Activated B cell treated with CpG ODN at 0.5 μM for 24 hours (primary cell): ENCODE measurements around the gene CT45A8. TPM values are rescaled to one million over a fixed set of nuclear protein-coding genes. Genes with fewer than 3 reads are reported as not detected.
"Not testable (repeated sequence)": the region's sequence is repeated elsewhere in the genome, so short reads cannot be mapped to it uniquely, and the experiment has no call there.

Experiments
- ATAC-seq: fragments of 200-7000 bp; cut with Tn5 transposase; one replicate; pipeline ENCODE4 v1.10.0; 2021; ENCODE audit warnings: low read depth, mild to moderate bottlenecking, moderate library complexity
- CTCF ChIA-PET: fragments of 350-600 bp; sonication (Branson Sonifier 250); formaldehyde crosslinking; loops from one replicate; lab custom pipeline; 2021; ENCODE audit warnings: antibody characterized with exemption; lab: Charles Lee
- POLR2A ChIA-PET: fragments of 350-600 bp; sonication (Branson Sonifier 250); formaldehyde crosslinking; loops from one replicate; lab custom pipeline; 2021; ENCODE audit warnings: antibody characterized with exemption; lab: Charles Lee
- DNase-seq: peaks from one replicate; pipeline ENCODE4 v3.0.0; 2022
- H3K27ac Mint-ChIP-seq: one replicate; pipeline ENCODE4 v1.8.0; 2020; ENCODE audit warnings: mixed read lengths
- H3K27me3 Mint-ChIP-seq: one replicate; pipeline ENCODE4 v1.8.0; 2021; ENCODE audit warnings: mixed read lengths
- H3K36me3 Mint-ChIP-seq: one replicate; pipeline ENCODE4 v1.8.0; 2021; ENCODE audit warnings: low read depth, mixed read lengths
- H3K4me1 Mint-ChIP-seq: one replicate; pipeline ENCODE4 v1.8.0; 2021; ENCODE audit warnings: mixed read lengths
- H3K4me3 Mint-ChIP-seq: one replicate; pipeline ENCODE4 v1.8.0; 2020; ENCODE audit warnings: mild to moderate bottlenecking, mixed read lengths
- H3K9me3 Mint-ChIP-seq: one replicate; pipeline ENCODE4 v1.8.0; 2020; ENCODE audit warnings: mixed read lengths
- intact Hi-C: fragments of 100-400 bp; cut with micrococcal nuclease; formaldehyde crosslinking; loops from one replicate; pipeline ENCODE4 v1.15.1; 2024
- total RNA-seq: library from RNA; stranded (reverse); gene quantifications from 2 replicates; pipeline ENCODE4 v1.2.3, GENCODE V29; 2022

Gene CT45A8
- total RNA-seq, 1 donor from 2014 or later, result not detected

GRCh38 chrX:135819912-135820311, 34.4 kb downstream of the CT45A8 start, which contains the start of gene CT45A2:
Gene CT45A2, minus strand, starts transcription at chrX:135820012. Its CDS starts 3,747 bp downstream, at chrX:135816265.
- CTCF ChIA-PET, H3K27me3 Mint-ChIP-seq, H3K36me3 Mint-ChIP-seq, DNase-seq, ATAC-seq, H3K4me1 Mint-ChIP-seq, POLR2A ChIA-PET, H3K4me3 Mint-ChIP-seq, H3K27ac Mint-ChIP-seq, H3K9me3 Mint-ChIP-seq, intact Hi-C loops: not testable (repeated sequence)

DNA sequence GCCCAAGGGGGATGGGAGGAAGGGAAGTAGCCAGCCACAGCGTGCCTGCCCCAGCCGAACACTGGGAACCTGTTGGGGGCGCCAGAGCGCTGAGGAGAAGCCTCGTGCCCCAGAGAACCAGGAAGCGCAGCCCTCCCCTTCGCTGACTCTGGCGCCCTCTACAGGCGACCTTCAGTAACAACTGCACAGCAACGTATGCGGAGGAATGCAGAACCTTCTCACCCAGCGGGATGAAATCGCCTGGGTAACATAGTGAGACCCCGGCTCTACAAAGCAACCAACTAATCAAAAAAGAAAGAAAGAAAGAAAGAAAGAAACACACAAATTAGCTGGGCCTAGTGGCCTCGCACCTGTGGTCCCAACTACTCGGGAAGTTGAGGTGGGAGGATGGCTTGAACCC, 51.7 kb downstream of the CT45A8 start, which contains the start of gene CT45A6:
Gene CT45A6 (minus strand): TSS at position 101 of the 400 bp plus-strand sequence. CDS start 3,794 bp downstream, outside the sequence.
- H3K9me3 Mint-ChIP-seq, H3K27ac Mint-ChIP-seq, CTCF ChIA-PET, DNase-seq, H3K27me3 Mint-ChIP-seq, intact Hi-C loops, H3K4me3 Mint-ChIP-seq, H3K36me3 Mint-ChIP-seq, H3K4me1 Mint-ChIP-seq, POLR2A ChIA-PET, ATAC-seq: not testable (repeated sequence)

Other genes with a start within 250 kb of the CT45A8 start
- gene CT45A1, start 140.9 kb downstream of the CT45A8 start, total RNA-seq, result not detected in 2 replicates
- not detected in 2 replicates for gene CT45A3, start 86.3 kb downstream of the CT45A8 start, total RNA-seq
- not detected in 2 replicates for gene CT45A5, start 69.0 kb downstream of the CT45A8 start, total RNA-seq
- not detected in 2 replicates for gene CT45A6, start 51.8 kb downstream of the CT45A8 start, total RNA-seq
- not detected in 2 replicates for gene CT45A2, start 34.5 kb downstream of the CT45A8 start, total RNA-seq
- not detected in 2 replicates for gene CT45A7, start 17.3 kb downstream of the CT45A8 start, total RNA-seq
- not detected in 2 replicates for gene CT45A9, start 17.3 kb upstream of the CT45A8 start, total RNA-seq
- gene CT45A10, start 38.9 kb upstream of the CT45A8 start, total RNA-seq, result not detected in 2 replicates
- not detected in 2 replicates for gene SAGE1, start 39.2 kb upstream of the CT45A8 start, total RNA-seq
- gene MMGT1, start 119.5 kb upstream of the CT45A8 start, total RNA-seq, result 20.3 and 21.4 TPM in 2 replicates
- 13.5 and 16.7 TPM in 2 replicates for gene SLC9A6, start 130.9 kb upstream of the CT45A8 start, total RNA-seq